ENCODE results near the gene CFL2.
A peak's percentile ranks its signal among the peaks of the same experiment; 100 is the strongest.
"Not testable (repeated sequence)": the region's sequence is repeated elsewhere in the genome, so short reads cannot be mapped to it uniquely, and the experiment has no call there.

Gene CFL2

GRCh38 chr14:34711796-34712712, 2.3 kb downstream of the CFL2 start:
- DNase-seq, result no peak

GRCh38 chr14:34711169-34711568, 3.2 kb downstream of the CFL2 start:
- peak in 10 of 58 donors; percentile 3 to 70 (median 16) for DNase-seq

GRCh38 chr14:34710744-34711143, 3.6 kb downstream of the CFL2 start:
- no peak for DNase-seq

- peak in 1 of 58 donors; percentile 9 for DNase-seq
Measured at GRCh38 chr14:34710006-34710405, 4.4 kb downstream of the CFL2 start.

GRCh38 chr14:34707722-34708121, 6.7 kb downstream of the CFL2 start:
- DNase-seq, result no peak

GRCh38 chr14:34701808-34702207, 12.6 kb downstream of the CFL2 start:
- no peak for DNase-seq

- no peak for DNase-seq
Measured at GRCh38 chr14:34700622-34701130, 13.7 kb downstream of the CFL2 start.

GRCh38 chr14:34699873-34700621, 14.3 kb downstream of the CFL2 start:
- no peak for DNase-seq

GRCh38 chr14:34694216-34694615, 20.2 kb downstream of the CFL2 start:
- DNase-seq, result not testable (repeated sequence)

- peak in 6 of 58 donors; percentile 6 to 22 (median 10) for DNase-seq
Measured at GRCh38 chr14:34693228-34693939, 21.0 kb downstream of the CFL2 start.

- no peak for DNase-seq
Measured at GRCh38 chr14:34692898-34693227, 21.5 kb downstream of the CFL2 start.

GRCh38 chr14:34692348-34692747, 22.0 kb downstream of the CFL2 start:
- DNase-seq, result no peak

GRCh38 chr14:34691206-34691605, 23.2 kb downstream of the CFL2 start:
- DNase-seq, result no peak

- DNase-seq, result no peak
Measured at GRCh38 chr14:34688470-34689206, 25.8 kb downstream of the CFL2 start.

- no peak for DNase-seq
Measured at GRCh38 chr14:34685819-34686428, 28.5 kb downstream of the CFL2 start.

- no peak for DNase-seq
Measured at GRCh38 chr14:34684578-34684977, 29.8 kb downstream of the CFL2 start.

GRCh38 chr14:34682787-34683321, 31.5 kb downstream of the CFL2 start:
- no peak for DNase-seq

- DNase-seq, result no peak
Measured at GRCh38 chr14:34680806-34681479, 33.5 kb downstream of the CFL2 start.

GRCh38 chr14:34678735-34679134, 35.7 kb downstream of the CFL2 start:
- DNase-seq, result no peak

GRCh38 chr14:34678306-34678705, 36.1 kb downstream of the CFL2 start:
- DNase-seq, result peak in 7 of 58 donors; percentile 4 to 24 (median 13)
